Hematopoietic multipotent progenitor cell treated with erythropoietin and hydrocortisone succinate and interleukin-3 and kit ligand, for 17 days (in vitro differentiated cells): Measurements from ENCODE around the gene FIGNL1.
A peak's percentile ranks its signal among the peaks of the same experiment; 100 is the strongest.

Experiments
- DNase-seq: peaks from one replicate; pipeline ENCODE4 v3.0.0-alpha.2; 2015; ENCODE audit warnings: low spot score

The FIGNL1 gene

GRCh38 chr7:50426280-50427045 is 23.7 kb downstream of the FIGNL1 start:
- DNase-seq: no peak

DNA sequence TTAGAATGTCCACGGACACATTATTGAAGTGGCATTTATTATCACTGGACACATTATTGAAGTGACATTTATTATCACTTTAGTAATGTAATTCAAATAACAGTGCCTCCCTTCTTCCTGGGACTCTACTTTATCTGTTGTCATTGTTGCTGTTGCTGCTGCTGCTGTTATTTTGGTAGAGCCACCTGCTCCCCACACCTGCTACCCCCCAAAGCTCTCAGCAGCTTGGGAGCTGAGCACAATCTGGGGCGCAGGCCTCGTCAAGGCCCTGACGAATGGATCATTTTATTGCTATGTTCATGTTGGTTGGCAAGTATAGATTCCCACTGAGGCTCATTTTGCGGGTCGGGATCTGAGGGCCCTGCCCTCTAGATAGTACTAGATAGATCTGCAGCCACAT is 24.8 kb downstream of the FIGNL1 start:
- DNase-seq: no peak

- no peak for DNase-seq
Measured at GRCh38 chr7:50423860-50424259, 26.3 kb downstream of the FIGNL1 start.

GRCh38 chr7:50422858-50423257 is 27.3 kb downstream of the FIGNL1 start:
- DNase-seq: no peak

DNA sequence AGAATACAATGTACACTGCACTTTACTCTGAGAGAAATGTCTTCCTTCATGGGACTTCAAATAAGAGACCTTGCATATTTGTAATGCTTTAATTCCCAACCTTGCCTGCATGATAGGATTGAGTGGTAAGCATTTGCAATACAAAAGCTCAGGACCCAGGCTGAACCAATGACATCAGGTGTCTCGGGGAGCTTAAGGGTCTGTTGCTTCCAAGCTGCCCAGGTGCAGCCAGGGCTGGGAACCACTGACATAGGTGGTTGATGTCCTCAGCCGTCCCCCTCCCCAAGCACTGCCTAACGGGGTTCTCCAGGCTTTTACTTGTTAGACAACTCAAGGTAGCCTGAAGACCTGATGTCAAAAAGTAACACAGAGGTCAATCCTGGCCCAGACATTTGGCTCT is 29.1 kb downstream of the FIGNL1 start:
- DNase-seq: no peak

DNA sequence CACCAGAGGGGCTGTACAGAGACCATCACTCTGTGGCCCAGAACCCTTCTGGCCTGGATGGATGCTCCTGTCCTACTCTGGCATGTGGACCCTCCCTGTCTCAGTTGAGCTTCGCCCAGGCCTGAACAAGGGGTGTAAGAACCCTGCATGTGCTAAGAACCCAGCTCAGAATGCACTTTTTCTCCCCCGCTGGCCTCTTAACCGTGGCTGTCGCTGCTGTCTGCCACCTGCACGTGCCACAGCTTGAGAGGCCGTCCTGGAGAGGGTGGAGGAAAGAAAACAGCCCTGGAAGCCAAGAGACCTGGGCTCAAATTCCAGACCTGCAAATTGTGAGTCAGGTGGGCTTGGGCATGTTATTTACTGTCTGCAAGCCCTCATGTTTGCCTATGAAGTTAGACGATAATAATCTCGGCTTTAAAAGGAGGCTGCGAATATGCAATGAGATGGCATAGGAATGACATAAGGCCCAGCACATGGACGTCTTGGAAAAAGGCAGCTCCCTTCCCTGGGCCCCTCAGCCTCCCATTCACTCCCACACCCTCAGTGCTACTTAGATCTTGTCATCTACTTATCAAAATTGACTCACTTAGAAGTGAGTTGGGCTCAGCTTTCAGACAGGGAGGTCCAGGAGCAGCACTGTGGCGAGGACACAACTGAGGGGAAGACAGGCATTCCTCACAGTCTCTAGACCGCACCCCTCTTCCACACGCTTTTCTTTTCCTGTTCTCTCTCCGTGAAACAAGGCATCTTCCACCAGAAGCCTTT is 31.4 kb downstream of the FIGNL1 start:
- no peak for DNase-seq

- peak; percentile 77 for DNase-seq
Measured at GRCh38 chr7:50418086-50418515, 32.0 kb downstream of the FIGNL1 start.

- no peak for DNase-seq
Measured at GRCh38 chr7:50416527-50417182, 33.5 kb downstream of the FIGNL1 start.

GRCh38 chr7:50415844-50416364 is 34.2 kb downstream of the FIGNL1 start:
- no peak for DNase-seq

GRCh38 chr7:50413561-50413960 is 36.6 kb downstream of the FIGNL1 start:
- DNase-seq: no peak

DNA sequence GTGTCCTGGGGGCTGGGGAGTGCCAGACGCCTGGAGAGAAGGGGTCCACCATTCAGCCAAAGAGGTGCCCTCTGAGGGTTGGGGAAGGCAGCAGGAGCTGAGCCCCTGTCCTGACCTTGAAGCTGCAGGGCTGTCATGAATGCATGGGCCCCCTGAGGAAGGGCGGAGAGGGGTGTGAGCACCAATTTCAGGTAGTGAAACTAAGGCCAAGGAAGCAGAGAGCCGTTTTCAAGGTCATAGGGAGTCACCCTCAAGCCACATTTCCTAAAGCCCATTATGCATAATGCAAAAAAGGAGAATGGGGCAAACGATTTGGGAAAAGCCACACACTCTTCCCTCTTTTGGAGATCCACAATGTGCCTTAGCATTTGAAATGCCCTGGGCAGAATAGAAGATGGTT is 37.2 kb downstream of the FIGNL1 start:
- DNase-seq: no peak

DNA sequence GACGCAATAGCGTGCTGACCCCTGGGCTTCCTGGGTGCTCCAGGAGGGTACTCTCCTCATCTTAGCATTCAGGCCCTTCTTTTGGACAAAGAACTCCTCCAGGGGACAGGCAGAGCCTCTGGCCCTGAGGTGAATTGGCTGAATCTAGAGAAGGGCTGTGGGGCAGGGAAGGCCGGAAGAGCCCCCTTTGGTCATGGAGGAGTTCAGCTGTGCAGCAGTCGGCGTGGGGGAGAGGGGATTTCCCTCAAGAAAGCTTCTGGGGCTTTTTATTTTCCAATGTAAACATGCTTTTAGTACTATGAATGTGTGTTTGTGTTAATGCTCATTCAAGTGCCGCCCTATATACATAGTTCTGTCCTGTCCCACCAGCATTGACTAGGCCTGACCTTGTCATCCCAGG is 38.8 kb downstream of the FIGNL1 start:
- no peak for DNase-seq

GRCh38 chr7:50409856-50410745 is 40.0 kb downstream of the FIGNL1 start:
- DNase-seq: no peak

GRCh38 chr7:50406935-50407334 is 43.2 kb downstream of the FIGNL1 start:
- no peak for DNase-seq

DNA sequence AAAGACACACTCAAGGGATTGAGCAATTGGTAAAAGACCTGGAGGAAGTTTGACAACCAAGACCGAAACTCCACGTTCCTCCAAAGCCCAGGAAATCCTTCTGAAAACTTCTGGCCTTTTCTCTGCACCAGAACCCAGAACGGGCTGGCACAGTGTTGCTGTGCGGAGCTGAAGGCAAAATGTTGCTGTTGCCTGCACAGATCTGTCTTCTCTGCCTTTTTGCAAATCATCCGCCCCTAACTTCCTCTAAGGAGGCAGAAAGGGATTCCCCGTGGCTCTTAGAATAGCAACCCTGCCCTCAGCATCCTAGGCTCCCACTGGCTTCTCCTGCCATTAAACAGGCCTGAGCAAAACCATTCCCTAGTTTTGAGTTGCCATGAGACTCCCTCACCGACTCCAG is 44.9 kb downstream of the FIGNL1 start:
- DNase-seq: no peak

DNA sequence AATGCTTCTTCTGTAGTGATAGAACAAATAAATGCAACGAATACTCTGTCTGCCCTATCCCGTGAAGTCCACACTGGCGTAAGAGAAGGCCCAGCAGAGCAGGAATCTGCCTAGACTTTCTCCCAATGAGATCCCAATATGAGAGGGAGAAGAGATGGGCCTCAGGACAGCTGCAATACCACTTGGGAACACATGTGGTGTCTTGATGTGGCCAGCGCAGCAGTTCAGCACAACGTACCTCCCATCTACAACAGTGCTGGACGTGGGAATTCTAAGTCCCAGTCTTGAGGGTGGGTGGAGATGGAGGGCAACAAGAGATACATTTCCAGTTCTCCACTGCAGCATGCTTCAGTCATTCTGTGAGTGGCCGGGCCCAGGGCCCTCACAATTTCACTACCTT is 45.8 kb downstream of the FIGNL1 start:
- no peak for DNase-seq

- no peak for DNase-seq
Measured at GRCh38 chr7:50400114-50400513, 50.0 kb downstream of the FIGNL1 start.

GRCh38 chr7:50399635-50400034 is 50.5 kb downstream of the FIGNL1 start:
- DNase-seq: no peak

DNA sequence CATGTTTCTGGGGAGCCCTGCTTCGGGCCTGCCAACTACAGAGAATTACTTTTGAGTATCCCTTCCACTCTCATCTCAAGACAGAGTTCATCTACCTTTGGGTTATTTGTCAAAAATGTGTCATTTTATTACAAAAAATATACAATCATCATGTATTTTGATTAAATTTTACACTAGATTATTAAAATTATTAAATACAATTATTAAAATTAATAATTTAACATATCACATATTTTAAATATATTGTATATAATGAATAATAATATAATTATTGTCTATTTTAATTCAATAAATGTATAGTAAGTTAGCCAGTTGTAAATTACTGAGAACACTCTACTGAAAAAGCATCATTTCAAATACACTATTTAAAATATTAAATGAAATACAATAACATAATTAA is 50.9 kb downstream of the FIGNL1 start:
- DNase-seq: no peak

DNA sequence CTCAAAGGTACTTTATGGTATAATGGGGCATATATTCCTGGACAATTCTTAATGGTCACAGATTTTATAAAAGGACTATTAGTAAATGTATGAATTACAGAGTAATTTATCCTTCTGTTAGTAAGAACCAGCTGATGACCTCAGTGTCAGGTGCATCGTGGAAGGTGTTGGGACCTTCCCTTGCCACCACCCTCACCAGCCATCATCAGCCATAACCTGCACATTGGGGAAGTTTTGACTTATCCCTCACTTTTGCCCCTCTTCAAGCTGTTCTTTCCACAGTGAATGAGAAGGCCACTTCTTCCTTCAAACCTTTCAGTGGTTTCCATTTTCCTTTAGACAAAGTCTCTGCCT is 52.2 kb downstream of the FIGNL1 start:
- DNase-seq: no peak

GRCh38 chr7:50397320-50397970 is 52.7 kb downstream of the FIGNL1 start:
- DNase-seq: no peak
